H54 (cell line): Measurements from ENCODE around the gene PROZ.
A peak's percentile ranks its signal among the peaks of the same experiment; 100 is the strongest.

Experiments
- DNase-seq: peaks from one replicate; pipeline ENCODE4 v3.0.0; 2011; ENCODE audit warnings: low spot score, mixed read lengths; ENCODE audit not compliant: insufficient read length
- FAIRE-seq: peaks from 3 replicates; lab custom pipeline; 2011; peaks lifted over from hg19 to GRCh38; lab: Jason Lieb, UNC
- POLR2A ChIP-seq: IDR thresholded peaks from 2 replicates; pipeline ENCODE4 v1.6.1; 2011; ENCODE audit warnings: low read depth, mild to moderate bottlenecking, low read length

PROZ gene

DNA sequence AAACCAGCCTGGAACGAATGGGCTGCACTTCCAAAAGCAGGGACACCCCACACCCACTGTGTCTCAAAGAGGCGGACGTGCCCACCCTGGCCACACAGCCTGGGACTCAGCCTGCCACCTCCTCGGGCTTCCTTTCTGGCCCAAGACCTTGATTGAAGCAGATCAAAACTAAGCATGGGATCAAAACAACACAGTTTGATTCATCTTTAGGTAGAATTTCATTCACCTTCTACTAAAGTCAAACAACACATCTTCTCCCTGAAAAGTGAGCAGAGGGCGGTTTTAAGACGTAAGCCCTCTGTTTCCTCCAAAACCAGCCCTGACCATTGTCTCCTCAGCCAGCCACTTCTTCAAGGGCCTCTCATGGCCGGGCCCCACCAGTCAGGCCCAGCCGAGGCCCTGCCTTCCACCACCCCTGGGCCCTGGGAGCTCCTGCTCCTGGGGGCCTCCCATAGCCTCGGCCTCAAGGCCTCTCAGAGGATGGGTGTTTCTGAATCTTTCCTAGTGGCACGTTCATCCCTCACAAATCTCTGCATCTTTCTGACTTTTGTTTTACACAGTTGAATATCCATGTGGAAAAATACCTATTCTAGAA lies 42.1 kb upstream of the PROZ start:
- DNase-seq (no peak), FAIRE-seq (no peak)
- no peak for TF ChIP-seq POLR2A

DNA sequence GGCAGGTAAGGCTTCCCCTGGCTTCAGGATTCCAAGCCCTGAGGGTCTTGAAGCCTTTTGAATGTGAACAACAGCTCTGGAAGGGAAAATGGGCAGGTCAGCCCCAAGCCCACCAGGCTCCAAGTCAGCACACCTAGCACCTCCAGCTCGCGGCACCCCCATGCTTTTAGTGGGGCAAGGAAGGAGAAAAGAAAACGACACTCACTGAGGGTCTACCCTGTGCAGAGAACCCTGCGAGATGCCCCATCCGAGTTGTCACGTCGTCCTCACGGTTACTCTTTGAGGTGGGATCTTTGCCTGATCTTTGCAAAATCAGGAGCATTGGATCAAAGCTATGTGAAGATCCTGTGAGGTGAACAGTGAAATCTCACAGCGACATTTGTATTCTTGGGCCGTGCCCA lies 41.6 kb upstream of the PROZ start:
- no peak for TF ChIP-seq POLR2A
- DNase-seq, result no peak
- no peak for FAIRE-seq

DNA sequence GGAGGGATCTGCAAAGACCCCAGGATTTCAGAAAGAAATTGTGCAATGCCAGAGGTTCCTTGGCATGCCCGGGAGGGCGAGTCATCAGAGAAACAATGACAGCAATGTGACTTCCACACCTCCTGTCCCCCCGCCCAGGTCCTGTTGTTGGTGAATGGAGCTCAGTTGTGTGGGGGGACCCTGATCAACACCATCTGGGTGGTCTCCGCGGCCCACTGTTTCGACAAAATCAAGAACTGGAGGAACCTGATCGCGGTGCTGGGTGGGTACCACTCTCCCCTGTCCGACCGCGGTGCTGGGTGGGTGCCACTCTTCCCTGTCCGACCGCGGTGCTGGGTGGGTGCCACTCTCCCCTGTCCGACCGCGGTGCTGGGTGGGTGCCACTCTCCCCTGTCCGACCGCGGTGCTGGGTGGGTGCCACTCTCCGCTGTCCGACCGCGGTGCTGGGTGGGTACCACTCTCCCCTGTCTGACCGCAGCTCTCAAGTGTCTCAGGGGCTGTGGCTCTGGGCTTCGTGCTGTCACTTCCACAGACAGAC lies 41.0 kb upstream of the PROZ start:
- FAIRE-seq (no peak), DNase-seq (no peak)
- no peak for TF ChIP-seq POLR2A

DNA sequence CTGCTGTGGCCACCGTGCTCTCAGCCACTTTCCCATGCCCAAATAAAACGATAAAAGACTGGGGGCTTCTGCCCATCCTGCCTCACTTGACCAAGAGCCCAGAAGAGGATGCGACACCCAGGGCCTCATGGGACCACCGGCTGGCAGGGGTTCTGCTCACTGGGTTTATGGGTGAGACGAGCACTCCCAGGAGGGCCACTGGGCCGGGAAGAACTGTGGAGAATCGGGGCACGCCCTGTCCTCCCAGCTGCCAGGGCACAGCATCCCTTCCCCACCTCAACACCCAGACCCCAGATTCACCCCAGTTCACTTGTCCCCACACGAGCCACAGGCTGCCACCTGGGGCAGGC lies 40.6 kb upstream of the PROZ start:
- TF ChIP-seq POLR2A, result no peak
- FAIRE-seq (no peak), DNase-seq (no peak)

DNA sequence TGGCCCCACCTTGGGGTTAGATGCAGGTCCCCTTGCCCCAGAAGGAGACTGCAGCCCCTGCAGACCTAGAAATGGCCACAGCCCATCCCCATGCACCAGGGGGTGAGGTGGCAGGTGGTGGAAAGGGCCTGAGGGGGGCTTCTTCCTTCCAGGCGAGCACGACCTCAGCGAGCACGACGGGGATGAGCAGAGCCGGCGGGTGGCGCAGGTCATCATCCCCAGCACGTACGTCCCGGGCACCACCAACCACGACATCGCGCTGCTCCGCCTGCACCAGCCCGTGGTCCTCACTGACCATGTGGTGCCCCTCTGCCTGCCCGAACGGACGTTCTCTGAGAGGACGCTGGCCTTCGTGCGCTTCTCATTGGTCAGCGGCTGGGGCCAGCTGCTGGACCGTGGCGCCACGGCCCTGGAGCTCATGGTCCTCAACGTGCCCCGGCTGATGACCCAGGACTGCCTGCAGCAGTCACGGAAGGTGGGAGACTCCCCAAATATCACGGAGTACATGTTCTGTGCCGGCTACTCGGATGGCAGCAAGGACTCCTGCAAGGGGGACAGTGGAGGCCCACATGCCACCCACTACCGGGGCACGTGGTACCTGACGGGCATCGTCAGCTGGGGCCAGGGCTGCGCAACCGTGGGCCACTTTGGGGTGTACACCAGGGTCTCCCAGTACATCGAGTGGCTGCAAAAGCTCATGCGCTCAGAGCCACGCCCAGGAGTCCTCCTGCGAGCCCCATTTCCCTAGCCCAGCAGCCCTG lies 40.0 kb upstream of the PROZ start:
- DNase-seq (no peak), FAIRE-seq (no peak)
- TF ChIP-seq POLR2A, result no peak

DNA sequence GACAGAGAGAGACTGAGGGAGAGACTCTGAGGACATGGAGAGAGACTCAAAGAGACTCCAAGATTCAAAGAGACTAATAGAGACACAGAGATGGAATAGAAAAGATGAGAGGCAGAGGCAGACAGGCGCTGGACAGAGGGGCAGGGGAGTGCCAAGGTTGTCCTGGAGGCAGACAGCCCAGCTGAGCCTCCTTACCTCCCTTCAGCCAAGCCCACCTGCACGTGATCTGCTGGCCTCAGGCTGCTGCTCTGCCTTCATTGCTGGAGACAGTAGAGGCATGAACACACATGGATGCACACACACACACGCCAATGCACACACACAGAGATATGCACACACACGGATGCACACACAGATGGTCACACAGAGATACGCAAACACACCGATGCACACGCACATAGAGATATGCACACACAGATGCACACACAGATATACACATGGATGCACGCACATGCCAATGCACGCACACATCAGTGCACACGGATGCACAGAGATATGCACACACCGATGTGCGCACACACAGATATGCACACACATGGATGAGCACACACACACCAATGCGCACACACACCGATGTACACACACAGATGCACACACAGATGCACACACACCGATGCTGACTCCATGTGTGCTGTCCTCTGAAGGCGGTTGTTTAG lies 39.2 kb upstream of the PROZ start:
- FAIRE-seq, result no peak
- DNase-seq, result no peak
- TF ChIP-seq POLR2A, result no peak

DNA sequence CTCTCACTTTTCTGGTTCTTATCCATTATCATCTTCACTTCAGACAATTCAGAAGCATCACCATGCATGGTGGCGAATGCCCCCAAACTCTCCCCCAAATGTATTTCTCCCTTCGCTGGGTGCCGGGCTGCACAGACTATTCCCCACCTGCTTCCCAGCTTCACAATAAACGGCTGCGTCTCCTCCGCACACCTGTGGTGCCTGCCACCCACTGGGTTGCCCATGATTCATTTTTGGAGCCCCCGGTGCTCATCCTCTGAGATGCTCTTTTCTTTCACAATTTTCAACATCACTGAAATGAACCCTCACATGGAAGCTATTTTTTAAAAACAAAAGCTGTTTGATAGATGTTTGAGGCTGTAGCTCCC lies 38.6 kb upstream of the PROZ start:
- FAIRE-seq (no peak), DNase-seq (no peak)
- TF ChIP-seq POLR2A, result no peak

DNA sequence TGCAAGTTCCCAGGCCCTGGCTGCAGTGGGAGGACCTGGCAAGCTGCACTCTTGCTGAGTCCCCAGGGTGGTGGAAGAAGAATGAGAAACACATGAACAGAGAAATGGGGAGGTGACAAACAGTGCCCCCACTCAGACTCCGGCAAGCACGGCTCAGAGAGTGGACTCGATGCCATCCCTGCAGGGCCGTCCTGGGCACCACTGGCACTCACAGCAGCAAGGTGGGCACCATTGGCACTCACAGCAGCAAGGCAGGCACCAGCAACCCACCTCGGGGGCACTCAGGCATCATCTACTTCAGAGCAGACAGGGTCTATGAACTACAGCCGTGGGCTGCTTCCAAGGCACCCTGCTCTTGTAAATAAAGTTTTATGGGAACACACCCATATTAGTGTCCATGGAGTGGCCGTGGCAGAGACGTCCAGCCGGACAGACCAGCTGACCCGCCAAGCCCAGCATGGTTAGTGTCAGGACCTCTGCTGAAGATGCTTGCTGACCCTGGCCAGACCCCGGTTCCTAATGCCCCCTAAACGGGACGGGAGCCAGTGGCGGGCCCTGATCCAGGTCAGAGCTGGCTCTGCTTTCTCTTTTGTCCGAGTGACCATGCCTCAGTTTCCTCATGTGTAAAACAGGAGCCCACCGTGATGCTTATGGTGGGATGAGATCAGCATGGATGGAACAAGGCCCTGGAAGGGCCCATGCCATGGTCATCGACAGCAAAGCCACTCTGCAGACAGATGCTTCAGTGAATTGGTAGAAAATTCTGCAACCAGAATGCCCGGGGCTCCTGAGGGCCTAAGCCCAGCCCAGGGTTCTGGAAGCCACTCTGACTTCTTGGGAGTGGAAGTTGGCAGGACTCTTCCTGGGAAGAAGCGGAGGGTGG lies 37.9 kb upstream of the PROZ start:
- no peak for DNase-seq
- no peak for TF ChIP-seq POLR2A
- no peak for FAIRE-seq

DNA sequence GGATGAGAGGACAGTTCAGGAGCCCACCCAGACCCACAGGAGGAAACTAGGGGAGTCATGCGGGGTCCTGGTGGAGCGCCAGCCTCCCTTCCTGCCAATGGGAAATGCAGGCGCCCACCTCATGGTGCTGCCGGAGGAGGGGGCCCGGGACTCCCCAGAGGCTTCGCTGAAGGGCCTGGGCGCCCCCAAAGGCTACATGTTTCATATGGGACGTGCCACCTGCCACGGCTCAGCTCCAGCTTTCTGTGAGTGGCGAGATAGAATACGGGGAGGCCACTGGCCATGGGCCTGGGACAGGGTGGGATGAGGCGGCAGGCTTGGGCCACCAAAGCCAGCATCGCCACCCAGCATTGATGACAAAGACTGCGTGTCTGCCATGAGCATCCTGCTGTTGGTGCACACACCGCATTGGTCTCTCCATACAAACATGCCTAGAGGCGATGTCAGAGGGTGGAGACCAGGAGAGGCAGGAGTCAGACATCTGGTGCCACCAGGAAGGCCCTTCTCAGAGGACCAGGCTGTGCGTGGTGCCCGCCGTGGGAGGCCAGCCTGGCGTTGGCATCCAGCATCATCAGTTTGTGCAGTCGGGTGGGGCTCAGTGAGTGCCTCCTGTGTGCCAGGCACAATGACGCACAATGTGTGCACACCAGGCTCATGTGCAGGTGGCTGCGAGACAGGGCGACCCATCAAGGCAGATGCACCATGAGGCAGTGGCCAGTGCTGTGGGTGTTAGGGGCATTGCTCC lies 37.1 kb upstream of the PROZ start:
- no peak for FAIRE-seq
- no peak for TF ChIP-seq POLR2A
- DNase-seq, result no peak

DNA sequence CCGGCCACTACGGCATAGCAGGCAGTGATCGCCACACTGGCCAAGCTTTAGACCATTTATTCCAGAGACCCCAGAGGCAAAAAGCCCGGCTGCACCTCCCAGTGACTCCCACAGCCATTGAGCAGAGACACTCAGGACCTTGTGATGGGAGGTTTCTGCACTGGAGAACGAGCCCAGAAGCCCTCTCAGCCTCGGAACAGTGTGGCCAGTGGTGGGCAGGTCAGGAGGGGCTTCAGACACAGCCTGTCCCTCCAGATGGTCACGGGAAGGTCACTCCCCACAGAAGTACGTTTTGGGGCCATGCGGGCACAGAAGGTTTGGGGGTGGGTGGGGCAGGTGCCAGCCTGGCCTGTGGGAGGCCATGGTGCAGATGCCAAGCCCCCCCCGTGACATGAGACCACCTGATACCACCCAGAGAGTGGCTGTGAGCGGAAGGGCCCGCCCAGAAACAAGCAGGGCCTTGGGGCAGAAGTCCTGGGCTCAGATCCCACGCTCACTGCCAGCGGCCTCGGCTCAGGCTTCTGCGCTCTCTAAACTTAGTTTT lies 36.4 kb upstream of the PROZ start:
- FAIRE-seq (no peak), DNase-seq (no peak)
- TF ChIP-seq POLR2A, result no peak

DNA sequence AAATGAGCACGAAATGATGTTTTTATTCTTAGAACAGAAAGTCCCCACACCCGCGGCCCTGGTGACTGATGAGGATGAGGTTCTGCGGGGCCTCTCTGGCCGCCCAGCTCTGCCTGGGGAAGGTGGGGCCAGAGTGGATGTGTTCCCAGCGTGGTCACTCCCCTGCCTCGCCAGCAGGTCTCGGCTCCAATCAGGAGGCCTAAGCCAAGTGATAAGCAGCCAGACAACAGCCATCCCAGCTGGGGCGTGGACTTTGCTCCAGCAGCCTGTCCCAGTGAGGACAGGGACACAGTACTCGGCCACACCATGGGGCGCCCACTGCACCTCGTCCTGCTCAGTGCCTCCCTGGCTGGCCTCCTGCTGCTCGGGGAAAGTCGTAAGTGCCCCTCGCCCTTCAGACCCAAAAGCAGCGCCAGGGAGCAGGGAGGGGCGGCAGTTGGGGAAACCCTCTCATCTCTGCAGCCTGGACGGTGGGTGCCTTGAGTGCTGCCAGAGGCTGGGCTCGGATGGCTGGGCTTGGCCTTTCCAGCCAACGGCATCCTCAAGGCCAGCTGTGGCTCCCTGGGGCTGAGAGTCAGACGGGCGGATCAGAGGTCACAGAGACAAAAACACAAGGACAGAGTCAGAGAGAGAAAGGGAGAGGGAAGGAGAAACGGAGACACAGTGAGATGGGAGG lies 35.8 kb upstream of the PROZ start, which contains the start of gene F10:
TSS of gene F10 (plus strand) at position 250 of the 676 bp plus-strand sequence. CDS start at position 307, 57 bp downstream.
- DNase-seq (peak; percentile 65), FAIRE-seq (no peak)
- TF ChIP-seq POLR2A, result no peak

DNA sequence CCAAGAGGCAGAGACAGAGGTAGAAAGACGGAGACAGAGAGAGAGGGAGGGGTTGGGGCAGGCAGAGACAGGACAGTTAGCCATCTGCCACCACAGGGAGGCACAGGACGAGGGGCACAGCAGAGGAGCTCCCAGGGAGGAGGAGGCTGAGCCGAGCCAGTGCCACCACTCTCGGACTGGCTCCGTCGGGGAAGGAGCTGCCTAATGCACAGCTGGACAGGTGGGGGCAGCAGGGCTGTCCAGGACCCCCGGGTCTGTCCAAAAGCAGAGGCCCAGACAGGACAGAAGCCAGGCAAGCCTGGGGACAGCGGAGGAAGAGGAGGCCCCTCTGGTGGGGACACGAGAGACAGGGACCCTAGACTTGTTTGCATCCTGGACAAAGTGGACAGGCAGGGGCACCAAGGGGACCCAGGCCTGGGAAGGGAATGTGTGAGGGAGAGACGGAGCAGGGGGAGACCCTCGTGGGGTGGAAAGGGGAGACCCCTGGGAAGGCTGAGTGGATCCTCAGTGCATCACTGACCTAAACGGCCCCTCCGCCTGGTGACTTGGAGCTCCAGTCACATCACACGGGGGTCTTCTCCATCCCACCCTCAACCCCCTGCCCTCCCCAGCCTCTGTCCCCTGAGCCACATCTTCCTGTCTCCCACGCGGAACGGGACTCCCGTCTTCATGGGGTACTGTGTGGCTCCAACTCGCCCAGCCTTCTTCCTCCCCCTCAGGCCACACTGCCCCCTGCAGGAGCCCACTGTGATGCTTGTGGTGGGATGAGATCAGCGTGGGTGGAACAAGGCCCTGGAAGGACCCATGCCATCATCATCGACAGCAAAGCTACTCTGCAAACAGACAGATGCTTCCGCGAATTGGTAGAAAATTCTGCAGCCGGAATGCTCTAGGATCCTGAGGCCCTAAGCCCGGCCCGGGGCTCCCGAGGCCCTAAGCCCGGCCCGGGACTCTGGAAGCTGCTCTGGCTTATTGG lies 34.9 kb upstream of the PROZ start:
- DNase-seq, result no peak
- FAIRE-seq, result no peak

More for the DNA sequence above, 34.9 kb upstream of the PROZ start:
- TF ChIP-seq POLR2A, result no peak
